ENCODE measurements around the gene CWC15.

CWC15 gene

DNA sequence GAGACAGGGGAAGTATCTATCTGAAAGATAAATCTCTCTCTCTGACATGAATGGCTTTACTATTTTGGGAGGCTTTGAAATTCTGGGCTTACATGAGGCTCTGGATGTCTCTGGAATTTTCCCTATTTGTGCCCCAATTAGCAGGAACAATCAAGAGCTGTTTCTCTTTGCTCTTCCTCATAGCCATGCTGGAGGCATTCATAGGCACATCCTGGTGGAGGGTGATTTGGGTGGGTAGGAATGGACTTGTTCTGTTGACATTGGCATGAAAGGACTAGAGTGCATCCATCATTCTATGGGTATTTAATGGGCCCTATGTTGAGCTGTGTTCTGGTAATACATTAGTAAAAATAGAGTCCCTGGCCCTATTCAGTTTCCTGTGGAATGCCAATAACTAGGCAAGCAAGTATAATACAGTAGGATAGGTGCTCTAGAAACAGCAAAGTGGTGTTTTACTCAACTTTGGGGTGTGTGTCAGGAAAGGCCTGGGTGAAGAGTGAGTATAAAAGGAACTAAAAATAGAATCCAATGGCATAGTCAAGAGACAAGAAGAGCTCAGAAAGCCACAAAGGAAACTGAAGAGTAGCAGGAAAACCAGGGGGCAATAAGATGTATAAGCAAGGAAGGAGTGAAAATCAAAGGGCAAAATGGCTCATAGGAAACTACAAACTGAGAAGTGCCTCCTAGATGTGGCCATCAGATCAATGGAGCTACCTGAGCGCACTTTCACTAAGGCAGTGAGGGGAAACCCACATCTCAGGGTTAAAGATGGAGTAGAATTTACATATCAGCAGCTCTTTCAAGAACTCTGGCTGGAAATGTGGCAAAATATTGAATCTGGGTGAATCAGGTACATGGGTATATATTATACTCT, 45.0 kb downstream of the CWC15 start:
- no peak for DNase-seq (ENCODE audit: low read depth)
- TF ChIP-seq, protein P1, sequence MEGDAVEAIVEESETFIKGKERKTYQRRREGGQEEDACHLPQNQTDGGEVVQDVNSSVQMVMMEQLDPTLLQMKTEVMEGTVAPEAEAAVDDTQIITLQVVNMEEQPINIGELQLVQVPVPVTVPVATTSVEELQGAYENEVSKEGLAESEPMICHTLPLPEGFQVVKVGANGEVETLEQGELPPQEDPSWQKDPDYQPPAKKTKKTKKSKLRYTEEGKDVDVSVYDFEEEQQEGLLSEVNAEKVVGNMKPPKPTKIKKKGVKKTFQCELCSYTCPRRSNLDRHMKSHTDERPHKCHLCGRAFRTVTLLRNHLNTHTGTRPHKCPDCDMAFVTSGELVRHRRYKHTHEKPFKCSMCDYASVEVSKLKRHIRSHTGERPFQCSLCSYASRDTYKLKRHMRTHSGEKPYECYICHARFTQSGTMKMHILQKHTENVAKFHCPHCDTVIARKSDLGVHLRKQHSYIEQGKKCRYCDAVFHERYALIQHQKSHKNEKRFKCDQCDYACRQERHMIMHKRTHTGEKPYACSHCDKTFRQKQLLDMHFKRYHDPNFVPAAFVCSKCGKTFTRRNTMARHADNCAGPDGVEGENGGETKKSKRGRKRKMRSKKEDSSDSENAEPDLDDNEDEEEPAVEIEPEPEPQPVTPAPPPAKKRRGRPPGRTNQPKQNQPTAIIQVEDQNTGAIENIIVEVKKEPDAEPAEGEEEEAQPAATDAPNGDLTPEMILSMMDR (IDR thresholded peaks at IDR 0.05; ENCODE audit: insufficient read depth, low read depth, low read length, missing control alignments), result no peak
- H3K4me3 ChIP-seq (ENCODE audit: low read depth, low read length), result no peak overlapping the region

DNA sequence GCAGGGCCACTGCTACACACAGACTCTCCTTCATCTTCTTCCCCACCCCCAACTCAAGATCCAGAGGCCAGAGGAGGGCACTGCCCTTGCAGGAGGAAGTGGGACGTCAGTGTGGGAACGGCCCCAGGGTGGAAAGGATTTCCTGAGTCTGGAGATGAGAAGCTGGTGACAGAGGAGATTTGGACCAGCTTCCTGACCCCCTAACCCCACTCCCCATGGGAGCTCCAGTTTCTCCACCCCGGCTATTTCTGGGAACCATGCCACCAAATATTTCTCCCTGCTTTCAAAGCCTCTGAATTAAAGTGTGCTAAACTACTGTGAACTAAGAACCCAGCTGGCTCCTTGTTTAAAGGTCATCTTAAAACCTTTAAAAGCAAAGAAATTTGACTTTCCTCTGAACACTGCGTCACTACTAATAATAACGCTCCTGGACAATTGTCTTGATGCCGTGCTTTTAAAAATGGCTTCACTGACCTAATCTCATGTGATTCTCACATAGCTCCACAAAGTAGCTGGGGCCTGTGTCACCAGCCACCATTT, 46.6 kb downstream of the CWC15 start:
- TF ChIP-seq, protein P1 (IDR thresholded peaks at IDR 0.05; ENCODE audit: insufficient read depth, low read depth, low read length, missing control alignments), result no peak
- DNase-seq (ENCODE audit: low read depth), result no peak

DNA sequence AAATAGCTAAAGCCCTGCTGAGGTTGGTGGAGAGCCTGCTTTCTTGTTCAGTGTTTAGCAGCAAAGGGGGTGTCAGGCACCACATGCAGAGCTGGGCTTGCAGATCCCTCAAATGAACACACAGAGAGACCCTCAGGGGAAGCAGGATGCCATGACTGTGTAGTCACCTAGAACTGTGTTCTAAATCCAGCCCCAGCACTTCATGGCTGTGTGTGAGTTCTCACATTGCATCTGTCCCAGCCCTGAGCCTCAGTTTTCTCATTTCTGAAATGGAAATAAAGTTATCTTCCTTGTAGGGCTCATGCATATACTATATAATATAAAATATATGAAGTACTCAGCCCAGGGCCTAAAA, 47.1 kb downstream of the CWC15 start:
- TF ChIP-seq, protein P1 (IDR thresholded peaks at IDR 0.05; ENCODE audit: insufficient read depth, low read depth, low read length, missing control alignments), result no peak
- H3K4me3 ChIP-seq (ENCODE audit: low read depth, low read length), result no peak overlapping the region
- no peak for DNase-seq (ENCODE audit: low read depth)

More for the DNA sequence above, 46.6 kb downstream of the CWC15 start:
- no peak overlapping the region for H3K4me3 ChIP-seq (ENCODE audit: low read depth, low read length)

DNA sequence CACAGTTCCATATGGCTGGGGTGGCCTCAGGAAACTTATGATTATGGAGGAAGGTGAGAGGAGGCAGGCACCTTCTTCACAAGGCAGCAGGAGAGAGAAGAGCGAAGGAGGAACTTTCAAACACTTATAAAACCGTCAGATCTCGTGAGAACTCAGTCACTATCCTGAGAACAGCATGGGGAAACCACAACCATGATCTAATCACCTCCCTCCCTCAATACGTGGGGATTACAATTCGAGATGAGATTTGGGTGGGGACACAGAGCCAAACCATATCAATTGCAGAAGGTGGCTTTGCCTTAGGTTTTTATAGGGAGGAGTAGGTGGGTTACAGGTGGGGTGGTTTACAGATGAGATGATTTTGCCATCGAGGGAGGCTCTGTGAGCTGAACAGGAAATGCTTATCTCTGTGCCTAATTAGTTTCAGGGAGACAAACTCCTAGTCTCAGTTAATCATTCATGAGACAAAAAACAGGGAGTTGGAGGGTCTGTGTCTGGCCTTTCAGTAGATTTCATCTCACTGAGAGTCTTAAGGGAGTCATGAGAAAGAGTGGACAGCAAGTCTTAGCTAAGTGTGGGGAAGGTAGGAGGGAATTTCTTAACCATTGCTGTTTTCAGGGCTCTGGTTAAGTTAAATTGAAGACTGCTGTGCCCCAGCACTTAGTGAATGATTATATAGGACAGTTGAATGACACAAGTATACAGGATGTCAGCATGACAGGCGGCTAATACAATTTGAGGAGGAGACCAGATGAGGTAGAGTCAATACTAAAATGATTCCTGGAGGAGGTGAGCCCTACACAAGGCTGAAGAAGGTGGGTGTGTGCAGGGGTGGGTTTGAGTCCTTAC, 47.7 kb downstream of the CWC15 start:
- TF ChIP-seq, protein P1 (IDR thresholded peaks at IDR 0.05; ENCODE audit: insufficient read depth, low read depth, low read length, missing control alignments), result no peak
- H3K4me3 ChIP-seq (ENCODE audit: low read depth, low read length), result no peak overlapping the region
- DNase-seq (ENCODE audit: low read depth), result no peak

DNA sequence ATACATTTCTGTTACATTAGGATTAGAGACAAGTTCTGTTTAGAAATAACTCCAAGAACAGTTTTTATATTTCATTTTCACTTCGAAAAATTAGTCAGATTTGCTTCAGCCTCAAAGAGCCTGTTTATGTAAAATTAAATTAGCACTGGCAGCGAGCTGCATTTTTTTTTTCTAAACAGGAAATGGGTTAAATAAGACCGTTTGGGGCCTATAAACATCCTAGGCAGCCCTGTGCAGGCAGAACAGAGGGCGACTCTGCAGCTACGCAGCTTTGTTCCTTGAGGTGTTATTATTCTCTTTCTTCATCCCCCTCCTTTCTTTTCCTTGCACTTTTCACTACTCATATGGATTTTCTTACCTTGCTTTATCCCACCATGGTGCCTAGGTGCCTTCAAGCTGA, 48.7 kb downstream of the CWC15 start:
- H3K4me3 ChIP-seq (ENCODE audit: low read depth, low read length), result no peak overlapping the region
- TF ChIP-seq, protein P1 (IDR thresholded peaks at IDR 0.05; ENCODE audit: insufficient read depth, low read depth, low read length, missing control alignments), result no peak
- DNase-seq (ENCODE audit: low read depth), result no peak

DNA sequence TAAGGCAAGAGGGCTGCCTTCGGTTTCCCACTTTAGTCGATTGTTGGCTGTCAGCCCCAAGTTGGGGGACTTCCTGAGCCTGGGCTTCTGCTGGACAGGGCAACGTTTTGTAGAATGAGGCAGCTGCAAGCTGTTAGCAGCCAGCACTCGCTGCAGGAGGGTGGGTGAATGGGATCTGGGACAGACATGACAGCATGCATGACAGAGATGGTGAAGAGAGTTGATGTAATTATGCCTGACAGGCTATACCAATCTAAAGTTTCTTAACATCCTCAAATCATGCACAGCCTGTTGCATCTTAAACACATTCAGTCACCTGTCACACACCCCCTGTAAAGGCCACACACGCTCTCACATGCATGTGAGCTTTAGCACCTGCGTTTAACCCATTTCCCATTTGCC, 49.2 kb downstream of the CWC15 start:
- H3K4me3 ChIP-seq (ENCODE audit: low read depth, low read length), result no peak overlapping the region
- TF ChIP-seq, protein P1 (IDR thresholded peaks at IDR 0.05; ENCODE audit: insufficient read depth, low read depth, low read length, missing control alignments), result no peak
- DNase-seq (ENCODE audit: low read depth), result no peak
